Measurements from ENCODE around the gene ZNF234.
"Not testable (repeated sequence)": the region's sequence is repeated elsewhere in the genome, so short reads cannot be mapped to it uniquely, and the experiment has no call there.

ZNF234 gene

GRCh38 chr19:44112802-44113137 lies 28.6 kb upstream of the ZNF234 start:
- ChIA-PET CTCF (no interaction called here), POLR2A (no interaction called here)
- DNase-seq = peak in 1 of 3 donors; percentile 0
- Histone ChIP-seq H3K4me1 (ENCODE audit: control extremely low read depth in 1 of 4, control insufficient read depth in 4 of 4, insufficient read depth in 4 of 4, low read length in 3 of 4) (peaks cover 0 to 19% (median 12%) of the 10 kb centered on the region in 4 experiments), H3K36me3 (ENCODE audit: control insufficient read depth in 4 of 4, insufficient read depth in 4 of 4, low read length in 3 of 4) (peaks cover 9 to 28% (median 16%) of the 10 kb centered on the region in 4 experiments), H3K9me3 (ENCODE audit: control extremely low read depth in 1 of 5, control insufficient read depth in 4 of 5, insufficient read depth in 2 of 5, low read depth in 1 of 5, low read length in 4 of 5) (peaks cover 6 to 19% (median 10%) of the 10 kb centered on the region in 5 experiments), H3K27me3 (replicated peaks in 2 of 5; ENCODE audit: control insufficient read depth in 4 of 5, insufficient read depth in 5 of 5, low read length in 4 of 5) (no peaks in the 10 kb centered on the region), H3K27ac (ENCODE audit: insufficient read depth in 1 of 2, low read depth in 1 of 2, low read length in 2 of 2, poor library complexity in 1 of 2, severe bottlenecking in 2 of 2) (peak overlapping the region in 1 of 2 experiments; percentile 80), H3K4me3 (ENCODE audit: control insufficient read depth in 1 of 7, extremely low read depth in 1 of 7, insufficient read depth in 4 of 7, low read depth in 2 of 7, low read length in 6 of 7) (peak overlapping the region; percentile 73 to 98 (median 92))
- 0% methylated on average over 11 of the region's 11 CpGs for WGBS (ENCODE audit: insufficient coverage)

- H3K27me3 ChIP-seq (replicated peaks in 2 of 5; ENCODE audit: control insufficient read depth in 4 of 5, insufficient read depth in 5 of 5, low read length in 4 of 5) = no peaks in the 10 kb centered on the region
- peaks cover 0 to 19% (median 12%) of the 10 kb centered on the region in 4 experiments for H3K4me1 ChIP-seq (ENCODE audit: control extremely low read depth in 1 of 4, control insufficient read depth in 4 of 4, insufficient read depth in 4 of 4, low read length in 3 of 4)
- ChIA-PET POLR2A (interaction anchor here (0.6 kb wide), 1 partner anchor 15 kb away, joined by 3 read pairs; no protein-coding TSS in a partner anchor), CTCF (no interaction called here)
- peak within 1 kb of the TSS; percentile 54 to 80 for H3K27ac ChIP-seq (ENCODE audit: insufficient read depth in 1 of 2, low read depth in 1 of 2, low read length in 2 of 2, poor library complexity in 1 of 2, severe bottlenecking in 2 of 2)
- H3K9me3 ChIP-seq (ENCODE audit: control extremely low read depth in 1 of 5, control insufficient read depth in 4 of 5, insufficient read depth in 2 of 5, low read depth in 1 of 5, low read length in 4 of 5) = peaks cover 3 to 16% (median 6%) of the 10 kb centered on the region in 5 experiments
- peak within 1 kb of the TSS; percentile 73 to 98 (median 92) for H3K4me3 ChIP-seq (ENCODE audit: control insufficient read depth in 1 of 7, extremely low read depth in 1 of 7, insufficient read depth in 4 of 7, low read depth in 2 of 7, low read length in 6 of 7)
- peaks cover 6 to 27% (median 17%) of the 10 kb centered on the region in 4 experiments for H3K36me3 ChIP-seq (ENCODE audit: control insufficient read depth in 4 of 4, insufficient read depth in 4 of 4, low read length in 3 of 4)
- peak; percentile 94 to 95 (median 95) for DNase-seq
- WGBS (ENCODE audit: insufficient coverage) = 0% methylated on average over 43 of the region's 44 CpGs
Measured at GRCh38 chr19:44113138-44113783, 28.1 kb upstream of the ZNF234 start, which contains the start of gene ZNF225. TSS of gene ZNF225 (plus strand) at chr19:44113399. CDS start at chr19:44115828, 2,429 bp downstream.

- WGBS (ENCODE audit: insufficient coverage) = 9% methylated on average over 12 of the region's 18 CpGs
- Histone ChIP-seq H3K36me3 (ENCODE audit: control insufficient read depth in 4 of 4, insufficient read depth in 4 of 4, low read length in 3 of 4) (peaks cover 8 to 27% (median 21%) of the 10 kb centered on the region in 4 experiments), H3K4me3 (ENCODE audit: control insufficient read depth in 1 of 7, extremely low read depth in 1 of 7, insufficient read depth in 4 of 7, low read depth in 2 of 7, low read length in 6 of 7) (peak overlapping the region; percentile 73 to 98 (median 92)), H3K27ac (ENCODE audit: insufficient read depth in 1 of 2, low read depth in 1 of 2, low read length in 2 of 2, poor library complexity in 1 of 2, severe bottlenecking in 2 of 2) (peak overlapping the region; percentile 54 to 80), H3K9me3 (ENCODE audit: control extremely low read depth in 1 of 5, control insufficient read depth in 4 of 5, insufficient read depth in 2 of 5, low read depth in 1 of 5, low read length in 4 of 5) (peaks cover 0 to 13% (median 6%) of the 10 kb centered on the region in 5 experiments), H3K27me3 (replicated peaks in 2 of 5; ENCODE audit: control insufficient read depth in 4 of 5, insufficient read depth in 5 of 5, low read length in 4 of 5) (no peaks in the 10 kb centered on the region), H3K4me1 (ENCODE audit: control extremely low read depth in 1 of 4, control insufficient read depth in 4 of 4, insufficient read depth in 4 of 4, low read length in 3 of 4) (peaks cover 0 to 19% (median 12%) of the 10 kb centered on the region in 4 experiments)
- POLR2A ChIA-PET = interaction anchor here (0.6 to 0.8 kb wide), 2 partner anchors 16 to 110 kb away, joined by 3 read pairs; no protein-coding TSS in a partner anchor
- CTCF ChIA-PET = no interaction called here
- peak in 2 of 3 donors; percentile 2 to 18 for DNase-seq
Measured at GRCh38 chr19:44113784-44114390, 27.5 kb upstream of the ZNF234 start.

- H3K27ac ChIP-seq (ENCODE audit: insufficient read depth in 1 of 2, low read depth in 1 of 2, low read length in 2 of 2, poor library complexity in 1 of 2, severe bottlenecking in 2 of 2); H3K4me1 ChIP-seq (ENCODE audit: control extremely low read depth in 1 of 4, control insufficient read depth in 4 of 4, insufficient read depth in 4 of 4, low read length in 3 of 4); H3K4me3 ChIP-seq (ENCODE audit: control insufficient read depth in 1 of 7, extremely low read depth in 1 of 7, insufficient read depth in 4 of 7, low read depth in 2 of 7, low read length in 6 of 7); H3K27me3 ChIP-seq (replicated peaks in 2 of 5; ENCODE audit: control insufficient read depth in 4 of 5, insufficient read depth in 5 of 5, low read length in 4 of 5); CTCF ChIA-PET; DNase-seq; POLR2A ChIA-PET: not testable (repeated sequence)
- Histone ChIP-seq H3K36me3 (ENCODE audit: control insufficient read depth in 4 of 4, insufficient read depth in 4 of 4, low read length in 3 of 4) (peaks cover 28 to 81% (median 30%) of the 10 kb centered on the region in 4 experiments), H3K9me3 (ENCODE audit: control extremely low read depth in 1 of 5, control insufficient read depth in 4 of 5, insufficient read depth in 2 of 5, low read depth in 1 of 5, low read length in 4 of 5) (peaks cover 4 to 48% (median 12%) of the 10 kb centered on the region in 5 experiments)
- WGBS (ENCODE audit: insufficient coverage) = 100% methylated on average over 2 of the region's 4 CpGs
Measured at GRCh38 chr19:44121162-44121561, 20.2 kb upstream of the ZNF234 start.

- Histone ChIP-seq H3K27me3 (replicated peaks in 2 of 5; ENCODE audit: control insufficient read depth in 4 of 5, insufficient read depth in 5 of 5, low read length in 4 of 5) (no peaks in the 10 kb centered on the region), H3K27ac (ENCODE audit: insufficient read depth in 1 of 2, low read depth in 1 of 2, low read length in 2 of 2, poor library complexity in 1 of 2, severe bottlenecking in 2 of 2) (no peak overlapping the region), H3K36me3 (ENCODE audit: control insufficient read depth in 4 of 4, insufficient read depth in 4 of 4, low read length in 3 of 4) (peaks cover 23 to 54% (median 37%) of the 10 kb centered on the region in 4 experiments), H3K4me1 (ENCODE audit: control extremely low read depth in 1 of 4, control insufficient read depth in 4 of 4, insufficient read depth in 4 of 4, low read length in 3 of 4) (no peaks in the 10 kb centered on the region), H3K4me3 (ENCODE audit: control insufficient read depth in 1 of 7, extremely low read depth in 1 of 7, insufficient read depth in 4 of 7, low read depth in 2 of 7, low read length in 6 of 7) (no peak overlapping the region), H3K9me3 (ENCODE audit: control extremely low read depth in 1 of 5, control insufficient read depth in 4 of 5, insufficient read depth in 2 of 5, low read depth in 1 of 5, low read length in 4 of 5) (peaks cover 21 to 74% (median 38%) of the 10 kb centered on the region in 5 experiments)
- 100% methylated on average over 3 of the region's 5 CpGs for WGBS (ENCODE audit: insufficient coverage)
- CTCF ChIA-PET = no interaction called here
- POLR2A ChIA-PET = no interaction called here
- no peak for DNase-seq
Measured at GRCh38 chr19:44131955-44132354, 9.4 kb upstream of the ZNF234 start.

- Histone ChIP-seq H3K4me3 (ENCODE audit: control insufficient read depth in 1 of 7, extremely low read depth in 1 of 7, insufficient read depth in 4 of 7, low read depth in 2 of 7, low read length in 6 of 7) (peak overlapping the region; percentile 90 to 99 (median 93)), H3K4me1 (ENCODE audit: control extremely low read depth in 1 of 4, control insufficient read depth in 4 of 4, insufficient read depth in 4 of 4, low read length in 3 of 4) (peaks cover 0 to 18% (median 11%) of the 10 kb centered on the region in 4 experiments), H3K9me3 (ENCODE audit: control extremely low read depth in 1 of 5, control insufficient read depth in 4 of 5, insufficient read depth in 2 of 5, low read depth in 1 of 5, low read length in 4 of 5) (peaks cover 0 to 4% (median 4%) of the 10 kb centered on the region in 5 experiments), H3K36me3 (ENCODE audit: control insufficient read depth in 4 of 4, insufficient read depth in 4 of 4, low read length in 3 of 4) (peaks cover 14 to 32% (median 22%) of the 10 kb centered on the region in 4 experiments), H3K27me3 (replicated peaks in 2 of 5; ENCODE audit: control insufficient read depth in 4 of 5, insufficient read depth in 5 of 5, low read length in 4 of 5) (no peaks in the 10 kb centered on the region), H3K27ac (ENCODE audit: insufficient read depth in 1 of 2, low read depth in 1 of 2, low read length in 2 of 2, poor library complexity in 1 of 2, severe bottlenecking in 2 of 2) (peak overlapping the region in 1 of 2 experiments; percentile 80)
- DNase-seq = peak in 2 of 3 donors; percentile 28 to 40
- POLR2A ChIA-PET = interaction anchor here (0.6 kb wide), 1 partner anchor 127 kb away, joined by 5 read pairs; no protein-coding TSS in a partner anchor
- WGBS (ENCODE audit: insufficient coverage) = 11% methylated on average over 10 of the region's 13 CpGs
- CTCF ChIA-PET = no interaction called here
Measured at GRCh38 chr19:44142059-44142433, 692 bp downstream of the ZNF234 start.

- POLR2A ChIA-PET = no interaction called here
- no peaks in the 10 kb centered on the region for H3K4me1 ChIP-seq (ENCODE audit: control extremely low read depth in 1 of 4, control insufficient read depth in 4 of 4, insufficient read depth in 4 of 4, low read length in 3 of 4)
- H3K27ac ChIP-seq (ENCODE audit: insufficient read depth in 1 of 2, low read depth in 1 of 2, low read length in 2 of 2, poor library complexity in 1 of 2, severe bottlenecking in 2 of 2) = no peak overlapping the region
- 100% methylated on average over 3 of the region's 4 CpGs for WGBS (ENCODE audit: insufficient coverage)
- H3K4me3 ChIP-seq (ENCODE audit: control insufficient read depth in 1 of 7, extremely low read depth in 1 of 7, insufficient read depth in 4 of 7, low read depth in 2 of 7, low read length in 6 of 7) = no peak overlapping the region
- CTCF ChIA-PET = no interaction called here
- peaks cover 5 to 45% (median 20%) of the 10 kb centered on the region in 5 experiments for H3K9me3 ChIP-seq (ENCODE audit: control extremely low read depth in 1 of 5, control insufficient read depth in 4 of 5, insufficient read depth in 2 of 5, low read depth in 1 of 5, low read length in 4 of 5)
- H3K36me3 ChIP-seq (ENCODE audit: control insufficient read depth in 4 of 4, insufficient read depth in 4 of 4, low read length in 3 of 4) = peaks cover 31 to 95% (median 63%) of the 10 kb centered on the region in 4 experiments
- no peaks in the 10 kb centered on the region for H3K27me3 ChIP-seq (replicated peaks in 2 of 5; ENCODE audit: control insufficient read depth in 4 of 5, insufficient read depth in 5 of 5, low read length in 4 of 5)
- DNase-seq = no peak
Measured at GRCh38 chr19:44149776-44150175, 8.4 kb downstream of the ZNF234 start.

Measured in common myeloid progenitor, CD34-positive (primary cell).